ENCODE measurements around the gene SELPLG. TPM values are rescaled to one million over a fixed set of nuclear protein-coding genes. Genes with fewer than 3 reads are reported as not detected.

Gene SELPLG
- total RNA-seq, 1 donor from 2014 or later = 5.8 TPM

GRCh38 chr12:108597559-108598471 is 35.9 kb downstream of the SELPLG start, which contains the start of gene TMEM119:
TMEM119 (minus strand) TSS chr12:108598084; CDS start chr12:108592383, 5,701 bp downstream.
- Histone ChIP-seq H3K36me3 (ENCODE audit: insufficient read depth, low read length) (no peaks in the 10 kb centered on the region), H3K27me3 (ENCODE audit: insufficient read depth, low read length) (no peaks in the 10 kb centered on the region), H4K20me1 (ENCODE audit: insufficient read depth, low read length) (peaks cover 7% of the 10 kb centered on the region), H3K9me3 (ENCODE audit: insufficient read depth, low read depth, low read length) (no peaks in the 10 kb centered on the region), H3K4me2 (ENCODE audit: low read length) (peak within 1 kb of the TSS; percentile 81), H3K9ac (ENCODE audit: low read length) (peak within 1 kb of the TSS; percentile 43), H3K27ac (ENCODE audit: low read depth, low read length) (no peak within 1 kb of the TSS), H3K4me1 (ENCODE audit: insufficient read depth, low read length) (no peaks in the 10 kb centered on the region), H2AFZ (ENCODE audit: low read depth, low read length) (no peak within 1 kb of the TSS), H3K79me2 (ENCODE audit: insufficient read depth, low read length) (no peaks in the 10 kb centered on the region), H3K4me3 (ENCODE audit: insufficient read depth, low read depth, low read length) (peak within 1 kb of the TSS; percentile 52)
- Mint-ChIP-seq H3K9me3 (ENCODE audit: unreplicated experiment) (no peaks in the 10 kb centered on the region), H3K4me1 (ENCODE audit: low read depth, unreplicated experiment) (no peaks in the 10 kb centered on the region), H3K4me3 (ENCODE audit: unreplicated experiment) (no peak within 1 kb of the TSS), H3K27ac (ENCODE audit: unreplicated experiment) (no peak within 1 kb of the TSS), H3K27me3 (ENCODE audit: low read depth, unreplicated experiment) (peaks cover 11% of the 10 kb centered on the region), H3K36me3 (ENCODE audit: low read depth, unreplicated experiment) (no peaks in the 10 kb centered on the region)
- TF ChIP-seq EZH2 (IDR thresholded peaks at IDR 0.05; ENCODE audit: insufficient read depth, low read length) (no peak), CTCF (IDR thresholded peaks at IDR 0.05; ENCODE audit: insufficient read depth, low read depth, low read length) (no peak)
- no peak for FAIRE-seq
- DNase-seq (ENCODE audit: low read depth) = no peak

- H3K9me3 Mint-ChIP-seq (ENCODE audit: unreplicated experiment) = no peaks in the 10 kb centered on the region
- no peaks in the 10 kb centered on the region for H3K36me3 ChIP-seq (ENCODE audit: insufficient read depth, low read length)
- H3K4me3 Mint-ChIP-seq (ENCODE audit: unreplicated experiment) = no peak overlapping the region
- peaks cover 11% of the 10 kb centered on the region for H3K27me3 Mint-ChIP-seq (ENCODE audit: low read depth, unreplicated experiment)
- H3K27me3 ChIP-seq (ENCODE audit: insufficient read depth, low read length) = no peaks in the 10 kb centered on the region
- no peaks in the 10 kb centered on the region for H3K79me2 ChIP-seq (ENCODE audit: insufficient read depth, low read length)
- no peak overlapping the region for H2AFZ ChIP-seq (ENCODE audit: low read depth, low read length)
- no peaks in the 10 kb centered on the region for H3K9me3 ChIP-seq (ENCODE audit: insufficient read depth, low read depth, low read length)
- peak overlapping the region; percentile 81 for H3K4me2 ChIP-seq (ENCODE audit: low read length)
- no peaks in the 10 kb centered on the region for H3K4me1 Mint-ChIP-seq (ENCODE audit: low read depth, unreplicated experiment)
- FAIRE-seq (no peak), DNase-seq (ENCODE audit: low read depth) (no peak)
- no peak overlapping the region for H3K27ac Mint-ChIP-seq (ENCODE audit: unreplicated experiment)
- H3K4me1 ChIP-seq (ENCODE audit: insufficient read depth, low read length) = no peaks in the 10 kb centered on the region
- peaks cover 7% of the 10 kb centered on the region for H4K20me1 ChIP-seq (ENCODE audit: insufficient read depth, low read length)
- no peaks in the 10 kb centered on the region for H3K36me3 Mint-ChIP-seq (ENCODE audit: low read depth, unreplicated experiment)
- peak overlapping the region; percentile 52 for H3K4me3 ChIP-seq (ENCODE audit: insufficient read depth, low read depth, low read length)
- H3K9ac ChIP-seq (ENCODE audit: low read length) = peak overlapping the region; percentile 43
- TF ChIP-seq EZH2 (IDR thresholded peaks at IDR 0.05; ENCODE audit: insufficient read depth, low read length) = no peak
- TF ChIP-seq CTCF (IDR thresholded peaks at IDR 0.05; ENCODE audit: insufficient read depth, low read depth, low read length) = no peak
- no peak overlapping the region for H3K27ac ChIP-seq (ENCODE audit: low read depth, low read length)
These were observed 36.7 kb downstream of the SELPLG start for GRCh38 chr12:108596854-108597558.

Data from astrocyte (in vitro differentiated cells and primary cell).